NCI-H1092 treated with DMSO at 0.1 percent for 48 hours (cell line): ENCODE results near the gene SIDT1.
A peak's percentile ranks its signal among the peaks of the same experiment; 100 is the strongest.

ENCODE experiments used
- DNase-seq: peaks from one replicate; lab custom pipeline; 2025; lab: John Stamatoyannopoulos, UW

Gene SIDT1

GRCh38 chr3:113546414-113546893, 14.1 kb downstream of the SIDT1 start:
- no peak for DNase-seq

GRCh38 chr3:113548501-113548900, 16.1 kb downstream of the SIDT1 start:
- DNase-seq: no peak

- DNase-seq: no peak
Observed at GRCh38 chr3:113551820-113552219, 19.5 kb downstream of the SIDT1 start.

- DNase-seq: no peak
Observed at GRCh38 chr3:113552851-113553250, 20.5 kb downstream of the SIDT1 start.

- DNase-seq: no peak
Observed at GRCh38 chr3:113555138-113555537, 22.8 kb downstream of the SIDT1 start.

- no peak for DNase-seq
Observed at GRCh38 chr3:113556316-113556945, 24.1 kb downstream of the SIDT1 start.

- DNase-seq: no peak
Observed at GRCh38 chr3:113556946-113557335, 24.6 kb downstream of the SIDT1 start.

- DNase-seq: no peak
Observed at GRCh38 chr3:113557374-113557773, 25.0 kb downstream of the SIDT1 start.

GRCh38 chr3:113559009-113559408, 26.7 kb downstream of the SIDT1 start:
- no peak for DNase-seq

- no peak for DNase-seq
Observed at GRCh38 chr3:113560271-113560670, 27.9 kb downstream of the SIDT1 start.

GRCh38 chr3:113560831-113561623, 28.7 kb downstream of the SIDT1 start:
- no peak for DNase-seq

- DNase-seq: no peak
Observed at GRCh38 chr3:113565555-113565954, 33.2 kb downstream of the SIDT1 start.

GRCh38 chr3:113570158-113570557, 37.8 kb downstream of the SIDT1 start:
- DNase-seq: no peak

- no peak for DNase-seq
Observed at GRCh38 chr3:113571360-113571759, 39.0 kb downstream of the SIDT1 start.

GRCh38 chr3:113573728-113574127, 41.4 kb downstream of the SIDT1 start:
- no peak for DNase-seq

- DNase-seq: no peak
Observed at GRCh38 chr3:113574213-113574612, 41.9 kb downstream of the SIDT1 start.

- peak; percentile 4 for DNase-seq
Observed at GRCh38 chr3:113575206-113575605, 42.9 kb downstream of the SIDT1 start.

GRCh38 chr3:113585228-113585627, 52.9 kb downstream of the SIDT1 start:
- DNase-seq: no peak

- DNase-seq: no peak
Observed at GRCh38 chr3:113585720-113586119, 53.4 kb downstream of the SIDT1 start.

GRCh38 chr3:113588806-113589205, 56.5 kb downstream of the SIDT1 start:
- DNase-seq: no peak

GRCh38 chr3:113589971-113590370, 57.6 kb downstream of the SIDT1 start:
- DNase-seq: no peak

- no peak for DNase-seq
Observed at GRCh38 chr3:113590983-113591382, 58.6 kb downstream of the SIDT1 start.

GRCh38 chr3:113594066-113594465, 61.7 kb downstream of the SIDT1 start:
- DNase-seq: peak; percentile 31
